HG02623 (cell line): Measurements from ENCODE around the gene USP2.

Experiments
- ATAC-seq: cut with Tn5 transposase; IDR thresholded peaks from one replicate; pipeline ENCODE4 v1.9.1; 2021; ENCODE audit warnings: moderate library complexity; ENCODE audit not compliant: unreplicated experiment

Gene USP2

DNA sequence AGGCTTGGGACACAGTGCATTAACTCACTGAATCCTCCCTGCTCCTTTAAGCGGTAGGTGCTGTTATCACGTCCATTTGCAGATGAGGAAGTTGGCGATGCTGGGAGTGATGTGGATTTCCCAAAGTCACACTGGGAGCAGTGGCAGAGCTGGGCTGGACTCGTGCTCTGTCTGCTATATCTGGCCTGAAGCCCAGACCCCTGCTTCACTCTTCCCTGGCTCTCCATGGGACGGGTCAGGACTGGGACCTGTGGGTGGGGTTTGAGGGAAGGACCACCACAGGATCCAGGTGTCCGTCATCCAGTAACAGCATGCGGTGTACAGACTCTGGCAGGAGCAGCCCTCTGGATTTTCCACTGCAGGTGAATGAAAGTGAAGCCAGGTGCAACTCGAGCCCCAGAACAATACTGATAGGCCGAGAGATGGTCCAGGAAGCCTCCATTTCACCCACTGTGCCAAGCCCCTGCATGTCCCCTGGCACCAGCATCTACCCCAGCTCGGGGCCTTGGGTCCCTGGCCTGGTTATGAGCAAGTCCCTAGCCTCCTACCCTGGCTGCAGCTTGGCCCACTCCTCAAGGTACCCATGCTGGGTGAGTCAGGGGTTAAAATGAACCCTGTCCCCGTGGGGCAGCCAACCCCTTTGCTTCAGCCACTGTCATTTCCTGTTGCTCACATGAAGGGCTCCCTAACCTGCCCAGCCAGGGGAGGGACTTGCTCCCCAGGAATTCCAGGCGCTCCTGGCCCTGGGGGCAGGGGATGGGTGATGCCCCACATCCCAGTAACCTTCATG is 4.2 kb downstream of the USP2 start:
- no peak for ATAC-seq

DNA sequence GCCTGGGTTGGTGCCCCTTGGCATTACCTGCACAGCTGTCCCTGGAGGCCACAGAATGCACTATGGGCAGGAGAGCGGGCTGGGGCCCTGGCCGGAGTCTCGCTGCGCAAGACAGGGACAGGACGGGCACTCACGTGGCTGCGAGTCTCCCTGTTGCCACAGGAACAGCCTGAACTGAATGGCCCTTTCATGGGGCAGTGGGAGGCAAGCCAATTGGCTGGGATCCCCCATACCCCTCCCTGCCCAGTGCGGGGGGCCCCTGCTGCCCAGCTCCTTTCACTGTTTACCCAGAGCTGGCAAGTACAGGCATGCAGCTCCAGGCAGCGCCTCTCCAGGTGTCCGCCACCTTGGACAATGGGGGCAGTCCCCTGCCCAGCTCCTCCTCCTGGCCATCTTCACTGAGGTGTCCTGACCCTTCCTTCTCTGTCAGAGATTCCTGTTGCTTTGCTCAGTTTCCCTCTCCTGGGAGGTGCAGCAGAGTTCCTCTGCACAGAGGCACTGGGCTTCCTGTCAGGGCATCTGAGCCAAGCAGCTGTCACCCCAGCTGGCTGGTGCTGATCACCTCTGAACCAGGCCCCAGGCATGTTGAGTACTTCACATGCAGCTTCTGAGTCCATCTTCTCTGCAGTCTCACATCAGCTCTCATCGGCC is 5.2 kb downstream of the USP2 start:
- ATAC-seq, result no peak

DNA sequence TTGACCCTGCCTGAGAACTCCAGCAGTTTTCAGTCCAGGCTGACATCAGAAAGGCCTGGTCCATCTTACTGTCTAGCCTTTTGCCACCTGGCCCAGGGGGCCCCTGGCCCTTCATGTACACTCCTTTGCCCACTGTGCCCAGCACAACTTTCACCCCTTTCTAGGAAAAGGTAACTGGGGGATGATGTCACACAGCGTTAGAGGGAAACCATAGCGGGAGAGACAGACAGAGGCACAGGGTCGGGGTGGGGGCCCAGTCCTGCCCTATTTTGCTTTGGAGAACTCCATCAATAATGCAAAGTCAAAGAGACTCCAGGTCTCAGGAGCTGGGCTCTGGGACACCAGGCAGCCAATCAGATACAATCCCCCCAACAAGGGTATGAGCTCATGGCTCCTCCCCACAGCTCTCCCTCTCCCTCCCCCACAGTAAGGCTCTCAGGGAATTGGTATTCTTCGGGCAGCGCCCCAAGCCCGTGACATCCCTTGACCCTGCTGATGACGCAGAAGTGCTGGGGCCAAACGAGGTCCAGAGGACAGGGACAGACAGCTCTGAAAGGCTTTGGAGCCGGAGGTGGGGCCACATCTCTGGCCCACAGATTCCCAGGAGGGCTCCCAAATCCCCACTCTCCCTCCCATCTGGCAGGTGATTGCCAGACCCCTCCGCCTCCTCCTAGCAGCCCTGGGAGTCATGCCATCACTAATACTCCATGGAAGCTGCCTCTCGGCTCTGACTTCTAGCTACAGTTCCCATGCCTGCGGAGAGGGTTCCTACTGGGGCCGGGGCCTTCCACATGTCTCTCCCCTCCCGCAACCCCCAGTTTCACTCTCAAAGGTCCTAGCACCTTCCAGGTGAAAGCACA is 5.9 kb downstream of the USP2 start:
- ATAC-seq, result no peak

DNA sequence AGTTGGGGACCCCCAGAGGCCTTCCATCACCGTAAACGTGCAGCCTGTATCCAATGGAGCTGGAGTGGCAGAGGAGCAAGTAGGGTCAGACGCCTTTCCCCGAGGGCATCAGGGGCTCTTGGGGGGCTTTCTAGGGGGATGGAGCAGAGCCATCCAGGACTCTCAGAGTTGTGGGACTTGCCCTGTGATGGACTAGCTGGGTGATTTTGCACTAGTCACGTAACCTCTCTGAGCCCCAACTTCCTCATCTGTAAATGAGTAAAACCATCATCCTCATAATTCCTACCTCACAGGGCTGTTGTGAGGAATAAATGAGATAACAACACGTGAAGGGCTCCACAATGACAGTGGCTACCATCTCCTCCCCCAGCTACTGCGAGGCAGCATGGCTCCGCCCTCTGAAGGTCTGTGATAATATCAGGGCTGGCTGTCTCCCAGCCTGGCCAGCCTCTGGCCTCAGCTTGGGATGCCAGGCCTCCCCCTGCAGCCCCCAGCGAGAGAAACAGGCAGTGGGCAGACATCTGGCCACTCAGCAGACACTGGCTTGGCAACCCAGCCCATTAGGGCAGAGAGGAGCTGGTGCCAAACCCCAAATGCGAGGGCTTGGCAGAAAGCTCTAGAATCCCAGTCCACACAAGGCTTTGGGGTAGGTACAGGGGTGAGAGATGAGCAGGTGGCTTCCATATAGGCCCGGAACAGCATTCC is 6.7 kb downstream of the USP2 start:
- ATAC-seq, result no peak

DNA sequence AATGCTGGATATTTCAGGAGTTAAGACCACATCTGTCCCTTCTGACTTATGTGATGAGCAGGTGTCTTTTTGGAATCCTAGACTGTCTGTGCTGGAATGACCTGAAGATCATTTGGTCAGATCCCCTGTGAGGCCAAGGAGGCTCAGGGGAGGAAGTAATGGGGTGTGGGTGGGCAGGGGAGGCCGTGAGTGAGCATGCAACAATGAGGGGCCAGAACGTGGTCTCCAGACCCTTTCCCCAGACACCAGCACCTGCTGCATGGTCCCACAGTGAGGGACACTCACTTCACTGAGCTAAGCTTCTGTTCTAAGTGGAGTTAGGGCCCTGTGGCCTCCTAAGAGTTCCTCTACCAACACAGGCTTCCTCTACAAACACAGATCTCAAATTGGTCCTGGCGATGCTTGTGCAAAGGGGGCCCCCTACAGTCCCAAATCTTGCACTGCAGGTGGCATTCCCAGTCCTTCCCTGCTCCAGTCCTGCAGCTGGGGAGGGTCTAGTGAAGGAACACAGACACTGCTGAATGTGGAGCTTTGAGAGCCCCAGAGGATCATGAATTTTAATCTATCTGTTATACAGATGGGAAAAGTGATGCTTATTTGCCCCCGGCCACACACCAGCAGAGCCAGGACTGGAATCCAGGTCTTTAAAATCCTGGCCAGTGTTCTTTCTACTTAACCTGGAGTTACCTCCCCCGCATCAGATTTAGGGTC is 7.4 kb downstream of the USP2 start:
- ATAC-seq, result no peak

DNA sequence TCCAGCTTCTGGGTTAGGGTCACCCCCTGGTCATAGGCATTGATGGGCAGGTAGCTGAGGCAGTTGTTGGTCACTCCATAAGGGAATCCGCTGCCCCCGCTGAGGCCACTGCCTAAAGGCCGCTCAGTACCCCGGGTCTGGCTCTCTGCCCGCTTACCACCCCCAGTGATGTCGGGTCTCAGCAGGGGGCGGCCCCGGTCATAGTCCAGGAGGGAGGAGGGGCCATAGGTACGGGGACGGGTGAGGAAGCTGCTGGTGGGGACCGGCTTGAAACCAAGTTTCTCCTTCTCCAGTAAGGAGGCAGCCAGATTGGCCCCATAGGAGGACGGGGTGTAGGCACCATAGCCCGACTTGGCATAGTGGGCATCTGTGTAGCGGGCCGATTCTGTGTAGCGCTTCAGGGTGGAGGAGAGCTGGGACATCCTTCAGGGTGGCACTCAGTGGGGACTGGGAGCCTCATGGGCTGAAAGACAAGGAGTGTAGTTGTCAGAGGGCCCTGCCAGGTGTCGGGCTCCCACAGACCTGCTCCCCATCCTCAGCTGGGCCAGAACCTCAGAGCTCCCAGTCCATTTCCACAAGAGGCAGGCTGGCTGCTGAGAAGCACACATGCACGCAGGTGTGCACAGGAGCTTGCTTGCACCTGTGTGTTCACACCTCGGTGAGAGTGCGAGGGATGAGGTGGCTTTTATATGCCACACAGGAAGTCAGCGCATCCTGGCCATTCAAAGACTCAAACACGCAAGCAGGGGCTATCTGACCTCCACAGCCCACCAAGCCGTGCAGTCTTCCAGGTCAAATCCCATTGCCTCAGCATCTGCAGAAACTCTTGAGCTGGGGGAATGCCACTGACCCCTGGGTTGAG is 8.2 kb downstream of the USP2 start:
- no peak for ATAC-seq

DNA sequence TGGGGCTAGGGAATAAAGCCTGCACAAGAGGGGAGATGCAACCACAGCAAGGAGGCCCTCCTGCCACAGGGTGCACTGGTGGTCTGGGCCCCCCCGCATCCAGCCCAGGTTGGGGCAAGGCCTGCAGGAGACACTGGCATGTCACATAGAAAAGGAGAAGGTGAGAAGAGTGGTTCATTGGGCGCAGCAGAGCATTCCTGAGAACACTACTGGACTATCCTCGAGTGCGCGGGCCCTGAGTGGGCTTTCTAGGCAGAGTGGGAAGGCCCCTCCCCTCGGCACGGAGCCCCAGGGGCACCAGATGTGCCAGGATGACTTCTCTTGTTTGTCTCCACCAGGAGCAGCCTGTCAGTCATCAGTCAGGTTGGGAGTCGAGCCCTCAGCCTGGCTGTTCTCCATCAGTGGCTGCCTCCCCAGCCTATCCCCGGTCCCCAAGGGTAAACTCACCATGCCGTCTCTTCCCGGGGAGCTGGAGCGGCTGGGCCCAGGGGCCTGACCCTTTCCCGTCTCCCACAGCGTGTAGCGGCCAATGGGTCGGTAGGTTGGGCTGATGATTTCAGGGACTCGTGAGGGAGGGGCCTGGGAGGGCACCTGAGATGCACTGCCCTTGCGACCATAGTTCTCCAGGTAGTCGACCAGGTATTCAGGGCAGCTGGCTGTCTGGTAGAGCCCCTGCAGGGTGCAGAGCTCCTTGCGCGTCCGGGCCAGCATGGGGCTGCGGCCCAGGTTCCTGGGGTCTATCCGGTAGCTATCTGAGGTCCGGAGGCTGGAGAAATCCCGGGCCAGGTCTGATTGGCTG is 9.0 kb downstream of the USP2 start:
- ATAC-seq, result no peak

DNA sequence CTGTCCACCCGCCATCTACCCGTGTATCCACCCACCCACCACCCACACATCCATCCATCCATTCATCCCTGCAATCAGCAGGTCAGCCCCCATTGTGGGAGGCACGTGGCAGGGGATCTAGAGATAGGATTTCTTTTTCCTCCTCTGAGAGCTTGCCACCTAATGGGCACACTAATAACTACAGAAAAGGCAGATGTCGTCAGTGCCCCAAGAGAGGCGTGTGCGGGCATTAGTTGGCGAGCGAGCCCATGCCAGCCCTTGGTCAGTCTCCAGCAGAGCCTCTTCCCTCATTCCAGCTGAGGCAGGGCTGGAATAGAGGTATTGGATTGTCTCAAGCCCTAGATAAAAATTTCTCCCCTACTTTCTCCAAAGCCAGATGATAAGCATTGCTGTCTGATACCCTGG is 9.7 kb downstream of the USP2 start:
- no peak for ATAC-seq

DNA sequence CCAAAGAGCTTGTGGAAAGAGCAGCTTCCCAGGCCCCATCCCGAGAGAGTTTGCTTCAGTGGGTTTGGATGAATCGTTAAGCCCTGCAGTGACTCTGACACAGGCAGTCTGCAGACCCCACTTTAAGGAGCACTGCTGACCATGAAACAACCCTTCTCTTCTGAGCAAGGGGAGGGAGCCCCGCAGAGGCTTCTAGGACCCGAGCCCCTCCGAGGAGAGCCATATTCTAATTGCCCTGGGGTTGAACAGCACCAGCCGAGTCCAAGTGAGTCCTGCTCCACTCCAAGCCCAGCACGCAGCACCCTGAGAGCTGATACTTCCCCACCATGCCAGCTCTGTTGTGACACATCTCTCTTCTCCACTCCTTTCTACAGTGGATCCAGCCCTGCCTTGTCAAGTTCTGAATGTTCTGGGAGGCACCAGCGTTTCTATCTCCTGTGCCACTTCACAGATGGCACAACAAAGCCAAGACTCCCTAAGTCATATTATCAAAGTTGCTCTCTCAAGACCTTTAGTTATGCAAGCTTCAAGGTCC is 10.4 kb downstream of the USP2 start:
- no peak for ATAC-seq

DNA sequence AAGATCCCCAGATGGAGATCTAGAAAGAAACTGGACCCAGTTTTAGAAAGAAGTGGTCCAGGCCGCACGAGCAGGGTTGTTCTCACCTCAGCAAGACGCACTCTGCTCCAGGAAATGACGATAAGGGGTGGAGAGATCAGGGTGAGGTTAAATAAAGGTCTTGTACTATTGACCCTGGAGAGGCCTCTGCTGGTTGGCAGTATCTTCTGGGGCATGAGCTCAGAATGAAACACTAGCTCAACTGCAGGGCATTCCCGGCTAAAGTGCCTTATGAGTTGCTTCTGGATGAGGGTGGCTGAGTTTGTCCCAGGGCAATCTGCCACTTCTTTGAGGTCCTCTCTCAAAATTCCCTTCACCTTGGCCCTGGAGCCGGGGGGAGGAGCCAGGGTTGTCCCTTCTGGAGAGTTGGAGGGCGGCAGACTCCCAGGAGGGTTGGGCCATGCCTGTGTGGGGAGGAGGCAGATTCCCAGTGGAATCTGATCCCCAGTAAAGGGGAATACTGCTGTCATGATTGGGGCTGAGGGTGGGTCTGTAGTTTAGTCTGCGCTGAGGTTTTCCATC is 10.9 kb downstream of the USP2 start:
- ATAC-seq, result no peak

DNA sequence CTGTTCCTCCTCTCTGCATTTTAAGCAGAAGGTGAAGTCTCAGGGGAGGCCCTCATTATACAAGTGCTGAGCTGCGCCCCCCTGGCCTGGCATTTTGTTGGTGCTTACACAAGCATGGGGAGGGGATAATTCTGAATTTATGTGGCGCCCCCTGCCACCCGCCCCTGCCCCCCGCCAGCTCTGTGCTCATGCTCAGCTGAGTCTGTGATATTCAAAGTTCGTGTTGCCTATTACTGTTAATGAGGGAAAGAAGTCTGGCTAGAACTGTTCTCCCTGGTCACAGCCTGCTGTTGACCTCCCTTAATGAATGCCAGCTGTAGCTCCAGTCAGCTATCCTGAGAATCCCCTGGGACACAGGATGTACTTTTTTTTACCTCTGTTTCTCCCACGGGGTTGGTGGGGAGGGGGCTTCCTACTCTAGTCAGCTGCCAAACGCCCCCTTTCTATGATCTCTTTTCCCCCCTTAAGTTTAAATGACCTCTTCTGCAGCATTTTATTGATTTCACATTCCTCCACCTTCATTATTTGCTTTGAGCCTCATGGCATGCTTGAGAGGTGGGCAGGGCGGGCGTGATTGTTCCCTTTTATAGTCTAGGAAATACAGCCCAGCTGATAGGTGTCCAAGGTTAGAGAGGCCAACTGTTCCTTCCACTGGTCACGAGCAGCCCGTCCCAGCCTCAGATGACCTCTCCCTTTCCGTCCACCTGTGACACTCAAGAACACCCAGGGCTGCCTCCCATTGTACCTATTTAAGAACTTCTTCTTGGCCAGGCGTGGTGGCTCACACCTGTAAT is 12.2 kb downstream of the USP2 start:
- ATAC-seq, result no peak

DNA sequence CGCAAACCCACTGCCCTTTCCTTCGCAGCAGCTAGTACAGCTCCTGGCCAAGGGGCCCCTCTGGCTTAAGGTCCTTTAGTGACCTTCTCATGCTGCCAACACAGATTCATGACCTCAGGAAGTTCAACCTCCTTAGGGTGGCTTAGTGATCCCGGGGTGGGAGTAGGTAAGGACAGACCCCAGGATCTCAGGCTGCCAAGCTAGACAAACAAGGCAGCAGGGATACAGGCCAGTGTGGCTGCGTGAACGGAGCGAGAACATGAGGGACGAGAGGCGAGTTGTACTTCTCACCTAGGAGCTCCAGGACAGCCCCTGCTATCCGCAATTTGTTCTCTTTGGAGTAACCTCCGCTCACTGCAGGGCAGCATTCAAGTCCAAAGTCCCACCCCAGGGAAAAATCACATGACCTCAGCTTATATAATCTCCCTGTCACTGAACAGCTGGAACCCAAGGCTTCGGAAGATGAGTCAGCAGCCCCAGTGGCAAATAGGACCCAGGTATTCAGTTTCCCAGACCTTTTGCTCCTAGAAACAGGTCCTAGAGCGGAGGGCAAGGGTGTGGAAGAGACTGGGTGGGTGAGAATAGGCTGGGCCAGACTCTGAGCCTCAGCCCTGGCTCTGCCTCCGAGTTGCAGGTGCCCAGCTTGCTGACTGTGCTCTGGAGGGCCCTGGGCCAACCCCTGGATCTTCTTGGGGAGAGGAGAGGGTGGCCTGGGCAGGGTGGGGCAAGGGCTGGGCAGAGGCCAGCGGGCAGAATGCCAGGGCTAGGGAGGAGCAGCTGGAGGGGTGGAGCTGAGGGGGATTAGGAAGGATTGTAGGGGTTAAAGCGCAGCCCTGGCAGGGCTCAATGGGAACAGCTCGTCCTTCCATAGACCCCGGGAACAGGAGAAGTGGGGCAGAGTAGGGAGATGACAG is 13.1 kb downstream of the USP2 start:
- ATAC-seq, result no peak

DNA sequence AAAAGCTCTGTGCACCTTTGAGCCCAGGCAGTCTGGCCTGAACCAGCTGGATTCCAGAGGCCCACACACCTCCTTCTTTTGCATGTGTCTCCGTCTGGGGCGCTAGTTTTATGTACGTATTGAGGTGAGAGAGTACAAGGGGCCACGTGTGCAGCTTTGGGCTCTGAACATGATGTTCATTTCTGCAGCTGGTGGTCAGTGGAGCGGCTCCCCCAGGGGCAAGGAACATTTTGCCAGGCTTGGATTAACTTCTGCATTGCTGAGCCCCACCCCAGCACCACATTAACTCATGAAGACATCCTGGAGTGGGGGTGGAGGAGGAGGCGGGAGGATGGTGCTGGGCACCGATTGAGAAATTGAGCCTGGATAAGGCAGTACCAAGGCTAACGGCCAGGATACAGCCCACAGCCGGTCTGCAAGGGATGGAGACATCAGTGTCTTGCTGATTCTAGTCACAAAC is 13.8 kb downstream of the USP2 start:
- ATAC-seq, result no peak

DNA sequence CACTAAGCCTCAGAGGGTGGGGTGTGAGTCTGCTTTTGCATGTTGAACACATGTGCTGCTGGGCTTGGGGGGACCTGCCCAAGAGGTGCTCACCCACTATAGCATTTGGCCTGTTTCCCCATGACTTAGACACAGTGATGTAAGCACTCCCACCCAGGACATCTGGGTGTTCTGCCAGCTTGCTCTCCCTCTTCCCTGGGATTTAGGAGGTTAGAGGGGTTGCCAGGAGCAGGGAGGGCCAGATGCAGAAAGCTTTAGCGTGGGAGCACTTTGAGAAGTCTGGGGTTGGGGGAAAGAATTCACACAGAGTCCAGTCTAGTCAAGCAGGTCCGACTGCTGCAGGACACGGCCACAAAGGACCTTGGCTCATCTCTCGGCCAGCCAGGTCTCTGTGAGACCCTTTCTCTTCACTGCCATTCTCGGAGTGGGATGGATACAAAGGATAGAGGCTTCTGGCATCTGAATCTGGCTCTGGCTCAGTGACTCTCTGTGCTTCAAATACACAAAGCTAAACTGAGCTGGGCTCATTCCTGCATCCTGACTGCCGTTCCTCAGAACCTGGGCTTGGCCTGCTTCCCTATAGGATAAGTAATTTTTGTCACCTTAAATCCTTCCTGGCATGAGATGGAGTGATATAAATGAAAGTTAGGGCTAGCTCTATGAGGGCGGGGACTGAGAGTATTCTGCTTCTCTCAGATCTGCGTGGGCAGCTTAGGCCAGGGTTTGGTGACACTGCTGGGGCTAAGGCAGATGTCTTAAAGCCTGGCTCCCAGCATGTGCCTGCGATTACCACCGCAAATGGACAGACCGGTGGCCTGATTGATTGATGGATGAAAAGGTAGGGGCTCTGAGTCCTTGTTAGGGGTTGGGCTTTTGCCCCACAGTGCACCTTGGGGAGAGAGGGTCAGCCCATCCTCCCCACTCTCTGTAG is 14.5 kb downstream of the USP2 start:
- ATAC-seq, result no peak

DNA sequence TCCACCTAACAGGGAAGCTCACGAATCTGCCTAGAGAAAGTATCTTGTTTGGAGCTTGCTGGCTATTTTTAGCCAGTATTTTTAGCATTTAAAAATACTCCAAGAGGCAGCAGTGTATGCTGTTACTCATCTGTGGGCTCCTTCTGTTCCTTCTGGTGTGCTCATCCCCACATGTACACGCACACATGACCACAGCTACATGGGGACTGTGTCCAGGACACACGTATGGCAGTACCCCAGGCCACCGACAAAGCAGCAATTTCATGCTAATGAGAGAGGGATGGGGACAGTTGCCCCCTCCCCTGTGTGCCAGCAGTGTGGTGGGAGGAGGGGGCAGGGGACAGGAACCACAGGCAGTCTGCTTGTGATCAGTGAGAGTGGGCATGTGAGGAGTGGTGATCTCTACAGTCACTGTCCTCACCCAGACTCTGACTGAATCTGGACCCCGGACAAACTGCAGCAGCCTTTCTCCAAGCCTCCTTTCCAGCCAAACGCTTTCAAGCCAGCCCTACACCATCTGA is 16.4 kb downstream of the USP2 start:
- no peak for ATAC-seq
